HL-60 (cell line): ENCODE data around the gene EIF4G3.

Experiments used
- DNase-seq, 2 experiments: peaks; one replicate each; pipeline ENCODE4 v3.0.0-alpha.2; 2010 to 2020; ENCODE audit warnings: low read depth in 1 of 2, low spot score in 1 of 2
- H3K27ac ChIP-seq: fragments of 250-450 bp; sonication (Bioruptor Pico); replicated peaks from 2 replicates; pipeline ENCODE4 v1.5.1; 2020; ENCODE audit warnings: mild to moderate bottlenecking, moderate library complexity
- H3K27me3 ChIP-seq: fragments of 250-450 bp; sonication (Bioruptor Pico); 2 replicates; pipeline ENCODE4 v1.5.1; 2021; ENCODE audit warnings: mild to moderate bottlenecking, moderate library complexity; ENCODE audit not compliant: insufficient read depth, poor library complexity, severe bottlenecking
- H3K4me3 ChIP-seq: replicated peaks from 2 replicates; pipeline ENCODE4 v1.5.1; 2011; ENCODE audit warnings: mild to moderate bottlenecking, control low read depth, low read length; ENCODE audit not compliant: insufficient read depth
- GABPA ChIP-seq: IDR thresholded peaks from 2 replicates; pipeline ENCODE4 v1.6.1; 2012; ENCODE audit warnings: low read depth
- POLR2AphosphoS5 ChIP-seq: IDR thresholded peaks from 2 replicates; pipeline ENCODE4 v1.6.1; 2012; ENCODE audit warnings: low read depth
- SPI1 ChIP-seq: IDR thresholded peaks from 2 replicates; pipeline ENCODE4 v1.6.1; 2012; ENCODE audit warnings: low read depth, mild to moderate bottlenecking, borderline replicate concordance
- TF ChIP-seq, protein P1 (sequence below): IDR thresholded peaks from 2 replicates; pipeline ENCODE4 v1.6.1; 2012; ENCODE audit warnings: low read depth; ENCODE audit not compliant: insufficient replicate concordance
- TF ChIP-seq, protein P2 (sequence below): IDR thresholded peaks from one replicate; pipeline ENCODE4 v1.5.1; 2011; ENCODE audit warnings: low read length, control low read depth, inconsistent platforms; ENCODE audit not compliant: insufficient read depth

EIF4G3 gene

DNA sequence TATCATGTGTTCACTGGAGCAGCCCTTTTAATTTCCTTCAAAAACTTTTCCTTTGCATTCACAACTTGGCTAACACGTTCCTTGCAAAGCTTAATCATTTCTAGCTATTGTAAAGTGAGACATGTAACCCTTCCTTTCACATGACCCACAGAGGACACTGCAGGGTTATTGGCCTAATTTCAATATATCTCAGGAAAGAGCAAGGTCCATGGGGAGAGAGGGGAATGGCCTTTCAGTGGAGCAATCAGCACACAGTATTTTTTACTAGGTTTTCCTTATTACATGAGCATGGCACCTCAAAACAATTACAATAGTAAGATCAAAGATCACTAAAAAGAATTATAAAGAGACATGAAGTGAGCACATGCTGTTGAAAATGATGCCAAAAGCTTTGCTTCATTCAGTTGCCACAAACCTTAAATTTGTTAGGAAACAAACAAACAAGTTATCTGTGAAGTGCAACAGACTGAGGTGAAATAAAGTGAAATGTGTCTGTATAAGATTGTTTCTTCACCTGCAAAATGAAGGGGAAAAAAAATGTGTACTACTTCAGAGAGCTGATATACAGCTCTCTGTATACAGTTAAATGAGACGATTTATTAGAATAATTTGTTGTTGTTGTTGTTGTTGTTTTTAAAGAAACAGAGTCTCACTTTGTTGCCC is 61.5 kb downstream of the EIF4G3 start:
- H3K27ac ChIP-seq: no peak overlapping the region
- no peaks in the 10 kb centered on the region for H3K27me3 ChIP-seq
- no peak overlapping the region for H3K4me3 ChIP-seq
- DNase-seq: no peak
- TF ChIP-seq SPI1 (no peak), POLR2AphosphoS5 (no peak), GABPA (no peak)
- TF ChIP-seq, protein P1, sequence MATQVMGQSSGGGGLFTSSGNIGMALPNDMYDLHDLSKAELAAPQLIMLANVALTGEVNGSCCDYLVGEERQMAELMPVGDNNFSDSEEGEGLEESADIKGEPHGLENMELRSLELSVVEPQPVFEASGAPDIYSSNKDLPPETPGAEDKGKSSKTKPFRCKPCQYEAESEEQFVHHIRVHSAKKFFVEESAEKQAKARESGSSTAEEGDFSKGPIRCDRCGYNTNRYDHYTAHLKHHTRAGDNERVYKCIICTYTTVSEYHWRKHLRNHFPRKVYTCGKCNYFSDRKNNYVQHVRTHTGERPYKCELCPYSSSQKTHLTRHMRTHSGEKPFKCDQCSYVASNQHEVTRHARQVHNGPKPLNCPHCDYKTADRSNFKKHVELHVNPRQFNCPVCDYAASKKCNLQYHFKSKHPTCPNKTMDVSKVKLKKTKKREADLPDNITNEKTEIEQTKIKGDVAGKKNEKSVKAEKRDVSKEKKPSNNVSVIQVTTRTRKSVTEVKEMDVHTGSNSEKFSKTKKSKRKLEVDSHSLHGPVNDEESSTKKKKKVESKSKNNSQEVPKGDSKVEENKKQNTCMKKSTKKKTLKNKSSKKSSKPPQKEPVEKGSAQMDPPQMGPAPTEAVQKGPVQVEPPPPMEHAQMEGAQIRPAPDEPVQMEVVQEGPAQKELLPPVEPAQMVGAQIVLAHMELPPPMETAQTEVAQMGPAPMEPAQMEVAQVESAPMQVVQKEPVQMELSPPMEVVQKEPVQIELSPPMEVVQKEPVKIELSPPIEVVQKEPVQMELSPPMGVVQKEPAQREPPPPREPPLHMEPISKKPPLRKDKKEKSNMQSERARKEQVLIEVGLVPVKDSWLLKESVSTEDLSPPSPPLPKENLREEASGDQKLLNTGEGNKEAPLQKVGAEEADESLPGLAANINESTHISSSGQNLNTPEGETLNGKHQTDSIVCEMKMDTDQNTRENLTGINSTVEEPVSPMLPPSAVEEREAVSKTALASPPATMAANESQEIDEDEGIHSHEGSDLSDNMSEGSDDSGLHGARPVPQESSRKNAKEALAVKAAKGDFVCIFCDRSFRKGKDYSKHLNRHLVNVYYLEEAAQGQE: no peak
- TF ChIP-seq, protein P2, sequence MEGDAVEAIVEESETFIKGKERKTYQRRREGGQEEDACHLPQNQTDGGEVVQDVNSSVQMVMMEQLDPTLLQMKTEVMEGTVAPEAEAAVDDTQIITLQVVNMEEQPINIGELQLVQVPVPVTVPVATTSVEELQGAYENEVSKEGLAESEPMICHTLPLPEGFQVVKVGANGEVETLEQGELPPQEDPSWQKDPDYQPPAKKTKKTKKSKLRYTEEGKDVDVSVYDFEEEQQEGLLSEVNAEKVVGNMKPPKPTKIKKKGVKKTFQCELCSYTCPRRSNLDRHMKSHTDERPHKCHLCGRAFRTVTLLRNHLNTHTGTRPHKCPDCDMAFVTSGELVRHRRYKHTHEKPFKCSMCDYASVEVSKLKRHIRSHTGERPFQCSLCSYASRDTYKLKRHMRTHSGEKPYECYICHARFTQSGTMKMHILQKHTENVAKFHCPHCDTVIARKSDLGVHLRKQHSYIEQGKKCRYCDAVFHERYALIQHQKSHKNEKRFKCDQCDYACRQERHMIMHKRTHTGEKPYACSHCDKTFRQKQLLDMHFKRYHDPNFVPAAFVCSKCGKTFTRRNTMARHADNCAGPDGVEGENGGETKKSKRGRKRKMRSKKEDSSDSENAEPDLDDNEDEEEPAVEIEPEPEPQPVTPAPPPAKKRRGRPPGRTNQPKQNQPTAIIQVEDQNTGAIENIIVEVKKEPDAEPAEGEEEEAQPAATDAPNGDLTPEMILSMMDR: no peak

DNA sequence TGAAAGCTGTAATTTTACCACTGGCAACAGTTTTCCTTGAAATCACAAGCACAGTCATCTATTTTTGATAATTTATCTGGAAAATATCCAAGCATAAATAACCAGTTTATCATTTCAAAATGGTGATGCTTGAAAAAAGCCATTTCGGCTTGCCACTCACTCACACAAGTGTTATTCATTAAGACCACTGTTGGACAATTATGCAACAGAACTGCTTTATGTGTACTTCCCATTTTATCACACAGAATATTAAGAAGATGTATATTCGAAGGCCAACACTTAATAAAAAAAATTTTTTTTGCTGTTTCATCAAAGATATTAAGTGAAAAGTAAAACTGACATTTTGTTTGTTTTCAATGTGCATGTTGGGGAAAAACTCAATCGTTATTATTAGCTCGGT is 62.3 kb downstream of the EIF4G3 start:
- Histone ChIP-seq H3K27ac (no peak overlapping the region), H3K4me3 (no peak overlapping the region), H3K27me3 (no peaks in the 10 kb centered on the region)
- TF ChIP-seq POLR2AphosphoS5 (no peak), GABPA (no peak), SPI1 (no peak)
- TF ChIP-seq, protein P2: no peak
- TF ChIP-seq, protein P1: no peak
- no peak for DNase-seq

DNA sequence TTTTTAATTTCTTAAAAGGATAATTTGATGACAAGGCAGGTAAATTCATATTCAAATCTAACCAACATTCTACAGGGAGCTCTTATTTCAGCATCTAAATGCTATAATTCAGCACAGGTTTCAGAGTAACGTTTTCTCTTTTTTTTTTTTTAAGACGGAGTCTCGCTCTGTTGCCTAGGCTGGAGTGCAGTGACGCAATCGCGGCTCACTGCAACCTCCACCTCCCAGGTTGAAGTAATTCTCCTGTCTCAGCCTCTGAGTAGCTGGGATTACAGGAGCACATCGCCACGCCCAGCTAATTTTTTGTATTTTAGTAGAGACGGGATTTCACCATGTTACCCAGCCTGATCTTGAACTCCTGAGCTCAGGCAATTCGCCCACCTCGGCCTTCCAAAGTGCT is 66.5 kb downstream of the EIF4G3 start:
- no peak for DNase-seq
- no peaks in the 10 kb centered on the region for H3K27me3 ChIP-seq
- no peak overlapping the region for H3K4me3 ChIP-seq
- TF ChIP-seq, protein P2: no peak
- TF ChIP-seq POLR2AphosphoS5: no peak
- no peak for TF ChIP-seq GABPA
- TF ChIP-seq, protein P1: no peak
- TF ChIP-seq SPI1: no peak
- H3K27ac ChIP-seq: no peak overlapping the region
